HG03520 (cell line): ENCODE measurements around the gene ZNF524.

Experiments used
- ATAC-seq: cut with Tn5 transposase; IDR thresholded peaks from one replicate; pipeline ENCODE4 v1.9.1; 2021; ENCODE audit warnings: mild to moderate bottlenecking, moderate library complexity; ENCODE audit not compliant: unreplicated experiment

The ZNF524 gene

DNA sequence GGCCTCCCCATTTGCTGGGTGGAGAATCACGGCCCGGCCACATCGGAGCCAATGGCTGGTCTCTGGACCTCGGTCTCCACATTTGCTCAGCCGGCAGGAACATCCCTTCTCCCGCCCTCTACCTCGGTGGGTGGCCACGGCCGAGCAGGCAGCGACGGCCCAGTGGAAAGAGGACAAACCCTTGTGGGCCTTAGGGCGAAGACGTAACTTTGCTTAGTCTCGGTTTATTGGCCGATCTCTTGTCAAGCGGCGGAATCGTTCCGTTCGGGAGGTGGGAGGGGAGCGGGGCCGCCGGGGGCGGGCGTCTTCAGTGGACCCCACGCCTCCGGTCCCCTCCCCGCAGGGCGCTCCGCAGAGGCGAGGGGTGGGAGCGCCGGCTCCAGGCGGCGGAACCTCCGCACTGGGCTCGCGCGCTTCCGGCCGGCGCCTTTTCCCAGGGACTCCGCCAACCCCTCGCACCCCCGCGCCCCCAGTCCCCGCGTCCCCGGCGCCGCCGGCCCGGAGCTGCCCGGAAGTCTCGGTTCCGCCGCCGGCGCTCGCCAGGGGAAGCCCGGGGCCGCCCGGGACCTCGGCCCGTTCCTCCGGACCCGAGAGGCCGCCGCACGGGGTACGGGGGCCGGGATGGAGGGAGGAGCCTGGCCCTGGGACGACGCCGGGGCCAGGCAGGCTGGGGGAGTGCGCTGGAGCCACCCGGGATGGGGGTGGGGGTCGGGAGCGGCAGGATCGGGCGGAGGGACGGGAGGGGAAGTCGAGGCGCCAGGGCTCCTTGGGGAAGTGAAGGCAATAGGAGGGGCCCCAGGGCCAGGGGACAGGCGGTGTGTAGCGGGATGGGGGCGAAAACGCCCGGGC, 40.7 kb downstream of the ZNF524 start, which contains the start of gene ZNF580:
ZNF580 (plus strand) TSS at position 426 of the 849 bp plus-strand sequence. CDS start 1,507 bp downstream, outside the sequence.
- no peak for ATAC-seq

DNA sequence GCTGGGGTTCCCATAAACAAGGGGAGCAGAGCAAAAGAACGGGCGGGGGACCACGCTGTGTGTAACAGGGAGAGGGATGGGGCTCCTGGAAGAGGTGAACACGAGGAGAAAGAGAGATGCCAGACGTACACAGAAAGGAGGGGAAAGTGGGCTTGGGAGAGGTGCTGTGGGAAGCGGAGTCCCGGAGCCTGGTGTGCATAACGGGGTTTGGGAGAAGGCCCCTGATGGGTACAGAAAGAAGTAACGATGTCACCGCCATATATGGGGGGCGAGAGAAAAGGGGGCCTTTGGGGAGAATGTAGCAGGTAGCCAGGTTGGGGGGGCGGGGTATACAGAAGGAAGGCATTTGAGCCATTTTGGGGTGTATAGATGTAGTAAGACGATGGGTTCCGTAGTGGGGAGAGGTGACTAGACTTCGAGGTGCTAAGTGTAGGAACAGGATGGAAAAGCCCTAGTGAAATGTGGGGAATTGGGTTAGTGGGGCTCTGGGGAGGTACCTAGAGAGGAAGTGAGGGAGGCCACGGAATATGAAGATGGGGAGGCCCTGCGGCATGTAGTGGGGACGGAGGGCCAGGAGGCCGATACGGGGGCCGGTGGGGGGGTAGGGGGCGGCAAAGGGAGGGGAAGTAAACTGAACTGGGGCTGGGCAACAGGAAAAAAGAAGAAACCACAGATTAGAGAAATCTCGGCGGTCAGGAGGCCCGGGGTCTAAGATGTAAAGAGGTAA, 41.5 kb downstream of the ZNF524 start:
- no peak for ATAC-seq

DNA sequence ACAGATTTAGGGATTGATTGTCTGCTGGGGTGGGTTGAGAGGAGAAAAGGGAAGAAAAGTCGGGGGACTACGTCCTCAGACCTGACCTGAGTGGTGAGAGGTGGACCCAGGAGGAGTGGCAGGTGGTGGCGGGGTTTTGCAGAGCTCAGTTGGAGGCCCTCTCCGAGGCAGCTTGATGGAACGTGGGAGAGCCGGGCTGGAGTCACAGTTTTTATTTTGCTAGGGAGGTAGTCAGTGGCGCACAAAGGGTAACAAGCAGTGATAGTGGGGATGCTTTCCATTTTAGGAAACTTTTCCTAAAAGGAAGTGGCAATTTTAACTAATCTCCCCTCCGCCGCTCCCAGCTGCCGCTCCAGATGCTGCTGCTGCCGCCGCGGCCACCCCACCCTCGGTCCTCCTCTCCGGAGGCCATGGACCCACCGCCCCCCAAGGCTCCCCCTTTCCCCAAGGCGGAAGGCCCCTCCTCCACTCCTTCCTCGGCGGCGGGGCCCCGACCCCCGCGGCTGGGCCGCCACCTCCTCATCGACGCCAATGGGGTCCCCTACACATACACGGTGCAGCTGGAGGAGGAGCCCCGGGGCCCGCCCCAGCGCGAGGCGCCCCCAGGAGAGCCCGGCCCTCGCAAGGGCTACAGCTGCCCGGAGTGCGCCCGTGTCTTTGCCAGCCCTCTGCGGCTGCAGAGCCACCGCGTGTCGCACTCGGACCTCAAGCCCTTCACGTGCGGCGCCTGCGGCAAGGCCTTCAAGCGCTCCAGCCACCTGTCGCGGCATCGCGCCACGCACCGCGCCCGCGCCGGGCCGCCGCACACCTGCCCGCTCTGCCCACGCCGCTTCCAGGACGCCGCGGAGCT, 42.3 kb downstream of the ZNF524 start:
- ATAC-seq = no peak

DNA sequence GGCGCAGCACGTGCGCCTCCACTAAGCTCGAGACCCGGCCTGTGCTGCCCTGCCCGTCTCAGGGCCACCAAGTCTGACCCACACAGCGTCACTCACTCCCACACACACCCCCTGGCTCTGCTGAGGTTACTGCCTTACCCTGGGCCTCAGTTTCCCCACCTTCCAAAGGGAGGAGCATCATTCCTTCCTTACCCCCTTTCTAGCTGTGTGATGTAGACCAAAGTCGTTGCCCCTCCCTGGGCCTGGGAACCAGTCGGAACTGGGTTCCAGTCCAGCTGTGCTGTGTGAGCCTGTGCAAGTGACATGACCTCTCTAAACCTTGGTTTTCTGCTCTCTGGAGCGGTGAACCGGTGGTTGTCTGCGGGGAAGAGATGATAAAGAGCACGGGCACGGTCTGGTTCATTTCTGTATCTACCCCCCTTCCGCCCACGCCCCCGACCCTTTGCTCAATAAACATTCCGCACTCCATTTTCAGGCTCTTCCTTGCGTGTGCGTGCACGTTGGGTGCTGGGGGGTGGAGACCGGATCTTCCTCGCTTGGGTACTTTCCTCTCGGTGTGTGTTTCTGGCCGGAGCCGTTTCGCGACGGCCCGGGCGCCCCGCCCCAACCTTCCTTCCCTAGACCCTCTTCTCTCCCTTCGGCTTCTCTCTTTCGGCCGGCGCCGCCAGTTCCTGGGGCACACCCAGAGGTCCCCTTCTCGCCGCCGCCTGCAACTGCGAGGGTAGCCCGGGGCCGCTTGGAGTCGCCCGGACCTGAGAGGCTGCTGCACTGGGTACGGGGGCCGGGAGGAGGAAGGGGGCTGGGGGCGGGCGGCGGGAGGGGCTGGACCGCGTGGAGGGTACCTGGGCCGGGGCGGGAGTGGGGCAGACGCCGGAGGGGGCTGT, 43.2 kb downstream of the ZNF524 start, which contains the start of gene ZNF581:
ZNF581 (plus strand) TSS at position 647 of the 884 bp plus-strand sequence. CDS start 923 bp downstream, outside the sequence.
- no peak for ATAC-seq

DNA sequence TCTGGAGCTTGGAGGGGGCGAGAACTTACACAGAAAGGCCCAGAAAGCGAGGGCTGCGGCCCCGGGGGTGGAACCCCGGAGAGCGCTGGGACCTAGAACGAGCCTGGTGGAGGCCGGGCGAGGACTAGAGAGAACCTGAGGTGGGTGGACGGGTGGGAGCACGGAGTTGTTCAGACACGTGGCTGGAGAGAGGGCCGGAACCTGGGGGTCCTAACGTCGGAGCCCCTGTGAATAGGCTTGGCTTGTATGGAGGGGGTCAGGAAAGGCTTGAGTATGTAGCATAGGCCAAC, 43.7 kb downstream of the ZNF524 start:
- ATAC-seq = no peak

DNA sequence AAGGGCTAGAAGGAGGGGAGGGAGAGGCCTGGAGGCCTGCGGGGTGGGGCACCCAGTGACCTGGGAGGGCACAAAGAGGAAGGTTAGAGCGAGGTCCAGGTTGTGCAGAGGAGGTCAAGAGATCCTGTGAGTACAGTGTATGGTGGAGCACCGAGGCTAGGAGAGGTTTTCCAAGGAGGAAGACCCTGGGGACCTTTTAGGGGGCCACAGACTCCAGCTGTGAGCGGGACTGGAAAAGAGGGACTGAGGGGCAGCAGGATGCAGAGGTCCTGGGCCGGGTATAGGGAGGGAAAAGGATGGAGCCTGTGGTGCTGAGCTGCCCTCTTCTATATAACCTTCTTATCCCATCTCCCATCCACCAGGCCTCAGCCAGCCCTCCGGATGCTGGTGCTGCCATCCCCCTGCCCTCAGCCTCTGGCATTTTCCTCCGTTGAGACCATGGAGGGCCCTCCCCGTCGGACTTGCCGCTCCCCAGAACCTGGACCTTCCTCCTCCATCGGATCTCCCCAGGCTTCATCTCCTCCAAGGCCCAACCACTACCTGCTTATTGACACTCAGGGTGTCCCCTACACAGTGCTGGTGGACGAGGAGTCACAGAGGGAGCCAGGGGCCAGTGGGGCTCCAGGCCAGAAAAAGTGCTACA, 44.2 kb downstream of the ZNF524 start:
- ATAC-seq = no peak

DNA sequence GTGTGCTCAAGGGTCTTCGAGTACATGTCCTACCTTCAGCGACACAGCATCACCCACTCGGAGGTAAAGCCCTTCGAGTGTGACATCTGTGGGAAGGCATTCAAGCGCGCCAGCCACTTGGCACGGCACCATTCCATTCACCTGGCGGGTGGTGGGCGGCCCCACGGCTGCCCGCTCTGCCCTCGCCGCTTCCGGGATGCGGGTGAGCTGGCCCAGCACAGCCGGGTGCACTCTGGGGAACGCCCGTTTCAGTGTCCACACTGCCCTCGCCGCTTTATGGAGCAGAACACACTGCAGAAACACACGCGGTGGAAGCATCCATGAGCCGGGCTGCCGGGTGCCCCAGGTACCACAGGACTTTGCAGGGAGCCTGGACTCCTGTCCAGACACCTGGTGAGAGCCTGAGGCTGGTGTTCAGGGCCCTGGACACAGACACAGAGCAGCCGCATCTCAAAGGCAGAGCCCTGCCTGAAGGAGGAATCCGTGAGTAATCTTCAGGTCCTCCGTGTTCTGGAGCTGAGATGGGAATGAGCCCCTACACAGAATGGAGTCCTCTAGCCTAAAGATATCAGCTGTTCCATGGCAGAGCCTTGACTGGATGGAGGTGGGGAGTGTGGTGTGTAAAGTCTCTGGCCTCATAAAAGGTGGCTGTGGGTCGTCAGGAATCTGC, 44.9 kb downstream of the ZNF524 start:
- no peak for ATAC-seq

DNA sequence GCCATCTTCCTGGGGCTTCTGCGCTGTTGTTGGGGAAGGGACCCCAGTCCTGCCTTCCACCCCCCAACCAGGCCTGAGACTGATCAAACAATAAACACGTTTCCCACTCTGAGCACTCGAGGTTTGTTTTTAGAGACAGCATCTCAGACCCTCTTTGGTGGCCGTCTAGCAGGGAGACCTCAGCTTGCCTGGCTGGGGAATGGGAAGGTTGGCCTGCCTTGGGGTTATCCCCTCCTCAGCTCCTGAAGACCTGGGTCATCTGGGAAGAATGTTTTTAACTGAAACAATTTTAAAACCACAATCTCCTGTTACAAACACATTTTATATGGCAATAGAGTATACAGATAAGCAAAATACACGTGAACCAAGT, 45.4 kb downstream of the ZNF524 start:
- no peak for ATAC-seq

DNA sequence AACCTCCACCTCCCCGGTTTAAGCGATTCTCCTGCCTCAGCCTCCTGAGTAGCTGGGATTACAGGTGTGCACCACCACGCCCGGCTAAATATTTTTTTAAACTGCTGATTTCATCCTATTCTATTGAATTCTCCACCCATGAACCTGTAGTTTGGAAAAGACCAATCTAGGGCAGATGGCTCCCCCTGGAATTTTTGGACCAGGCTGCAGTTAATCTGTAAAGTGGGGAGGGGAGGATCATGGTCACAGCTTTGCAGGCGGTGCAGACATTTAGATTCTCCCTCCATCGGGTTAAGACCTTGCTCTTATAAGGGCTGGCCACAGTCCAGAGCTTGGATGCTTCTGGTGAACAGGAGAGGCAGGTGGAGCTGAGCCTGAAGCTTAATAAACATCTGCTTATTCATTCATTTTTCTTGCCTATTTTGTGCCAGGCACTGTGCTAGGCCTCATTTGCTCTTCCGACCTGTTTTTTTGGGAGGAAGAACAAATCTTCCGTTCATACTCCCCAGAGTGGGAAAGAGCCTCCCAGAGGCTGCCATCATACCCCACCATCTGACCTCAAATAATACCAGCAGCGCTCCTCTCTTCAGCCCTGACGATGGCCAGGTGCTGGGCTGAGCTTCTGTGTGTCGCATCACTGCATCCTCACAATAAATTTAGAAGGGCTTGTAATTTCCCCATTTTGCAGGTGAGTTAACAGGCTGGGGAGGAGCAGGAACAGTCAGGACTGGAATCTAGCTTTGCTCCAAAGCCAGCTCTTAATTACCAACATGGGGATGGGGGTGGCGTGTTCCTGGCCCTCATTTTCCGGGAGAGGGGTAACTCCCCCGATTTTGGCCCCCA, 47.0 kb downstream of the ZNF524 start:
- ATAC-seq = no peak

DNA sequence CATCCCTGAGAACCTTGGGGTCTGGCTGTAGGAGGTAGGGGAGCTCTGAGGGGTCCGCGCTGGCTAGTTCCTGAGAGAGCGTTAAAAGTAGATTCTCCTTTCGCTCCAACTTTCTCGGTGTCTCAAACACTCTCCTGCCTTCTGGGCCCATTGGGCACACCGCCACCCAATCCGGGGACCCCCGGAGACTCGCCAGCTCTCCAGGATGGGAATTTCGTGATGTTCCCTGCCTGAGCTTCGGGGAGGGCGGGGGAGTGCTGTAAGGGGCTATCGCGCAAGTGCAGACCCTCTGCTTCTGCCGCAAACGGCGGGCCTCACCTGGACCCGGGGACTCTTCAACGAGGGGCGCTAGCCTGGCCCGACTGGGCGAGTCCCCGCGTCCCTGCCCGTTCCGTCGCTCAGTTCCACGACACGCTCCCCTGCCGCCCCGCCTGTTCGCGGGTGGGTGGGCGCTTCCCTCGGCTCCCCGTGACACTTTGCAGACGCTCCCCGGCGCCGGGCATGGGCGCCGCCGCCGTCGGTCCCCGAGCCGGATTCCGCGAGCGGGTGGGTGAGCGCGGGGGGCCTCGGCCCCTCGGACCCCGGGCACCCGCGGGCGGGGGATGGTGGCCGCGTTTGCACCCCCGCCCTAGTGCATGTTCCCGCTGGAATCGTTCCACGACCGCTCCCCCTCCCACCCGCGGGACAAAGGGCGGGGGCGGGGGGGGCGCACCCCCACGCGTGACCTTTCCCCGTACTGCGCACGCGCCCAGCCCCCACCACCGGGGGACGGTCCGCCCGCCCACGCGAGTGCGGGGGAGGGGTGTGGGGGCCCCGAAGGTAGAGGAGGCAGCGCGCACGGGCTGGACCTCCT, 47.9 kb downstream of the ZNF524 start, which contains the start of gene CCDC106:
CCDC106 (plus strand) TSS at position 481 of the 853 bp plus-strand sequence. CDS start 835 bp downstream, outside the sequence.
- no peak for ATAC-seq

DNA sequence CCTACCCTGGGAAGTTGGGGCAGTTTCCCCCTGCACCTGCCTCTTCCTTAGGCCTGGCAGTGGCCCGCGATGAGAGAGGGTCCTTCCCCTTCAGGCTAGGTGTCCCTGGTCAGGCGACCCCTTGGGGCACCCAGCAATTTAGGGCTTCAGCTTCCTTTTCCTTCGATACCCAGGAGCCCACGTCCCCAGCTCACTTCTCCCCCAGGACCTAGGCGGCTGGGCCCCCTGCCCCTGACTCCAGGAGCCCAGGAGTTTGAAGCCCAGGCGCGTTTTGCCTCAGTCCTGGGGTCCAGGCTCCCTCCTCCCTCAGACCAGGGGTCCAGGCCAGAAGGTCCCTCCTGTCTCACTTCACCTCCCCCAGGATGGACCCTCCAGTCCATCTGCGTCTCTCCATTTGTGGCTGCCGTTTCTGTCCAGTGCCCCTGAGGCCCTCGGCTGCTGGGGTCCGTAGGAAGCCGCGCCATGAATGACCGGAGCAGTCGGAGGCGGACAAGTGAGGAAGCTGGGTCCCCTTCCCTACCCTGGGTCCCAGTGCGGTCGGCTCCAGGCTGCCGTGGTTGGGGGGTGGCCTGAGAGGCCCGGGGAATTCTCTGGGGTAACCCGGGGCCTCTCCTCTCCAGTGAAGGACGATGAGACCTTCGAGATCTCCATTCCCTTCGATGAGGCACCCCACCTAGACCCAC, 48.6 kb downstream of the ZNF524 start:
- ATAC-seq = no peak

DNA sequence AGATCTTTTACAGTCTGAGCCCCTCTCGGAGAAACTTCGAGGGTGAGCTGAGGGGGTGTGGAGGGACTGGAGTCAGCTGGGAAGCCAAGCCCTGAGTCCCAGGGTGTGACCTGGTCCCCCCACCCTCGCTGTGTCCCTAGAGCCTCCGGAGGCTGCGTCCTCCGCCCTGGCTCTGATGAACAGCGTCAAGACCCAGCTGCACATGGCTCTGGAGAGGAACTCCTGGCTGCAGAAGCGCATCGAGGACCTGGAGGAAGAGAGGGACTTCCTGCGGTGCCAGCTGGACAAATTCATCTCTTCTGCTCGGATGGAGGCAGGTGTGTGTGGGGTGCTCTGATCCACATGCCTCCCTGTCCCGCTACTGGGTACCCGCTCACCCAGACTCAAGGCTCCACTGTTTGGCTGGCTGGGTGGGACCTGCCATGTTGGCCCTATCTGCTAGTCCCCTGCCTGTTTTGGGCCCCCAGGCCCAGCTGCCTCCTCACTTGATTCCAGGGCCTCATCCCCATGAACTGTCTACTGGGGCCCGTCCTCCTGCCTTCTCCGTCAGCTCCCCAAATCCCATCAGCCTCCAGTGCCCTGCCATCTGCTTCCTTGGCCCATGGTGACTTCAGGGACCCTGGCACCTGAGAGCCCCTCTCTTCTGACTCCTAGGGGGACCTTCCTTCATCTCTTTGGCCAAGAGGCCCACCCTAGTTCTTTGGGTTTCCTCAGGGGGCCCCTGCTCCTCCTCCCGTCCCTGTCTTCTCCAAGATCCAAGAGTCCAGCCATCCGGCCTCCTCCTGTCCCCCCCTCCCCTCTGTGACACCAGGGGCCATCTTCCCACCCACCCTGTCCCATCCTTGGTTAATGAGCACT, 49.4 kb downstream of the ZNF524 start:
- ATAC-seq = no peak

DNA sequence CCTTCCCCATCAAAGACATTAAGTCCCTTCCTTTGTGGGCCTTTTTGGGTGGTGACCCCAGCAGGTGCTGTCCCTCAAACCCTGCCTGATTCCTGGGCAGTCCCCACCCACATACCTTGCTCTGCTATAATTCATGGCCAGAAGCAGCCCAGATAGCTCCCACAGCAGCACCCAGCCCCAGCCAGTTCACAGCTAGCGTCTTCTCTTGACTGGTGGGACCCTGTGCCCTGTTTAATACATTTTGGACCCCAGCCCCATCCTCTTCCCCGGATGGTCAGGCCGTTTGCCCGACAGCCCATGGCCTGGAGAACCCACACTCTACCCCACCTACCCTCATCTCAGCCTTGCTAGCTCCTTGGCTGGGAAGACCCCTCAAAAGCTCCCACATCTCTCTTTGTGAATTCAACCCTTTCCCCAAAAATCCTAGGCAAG, 50.1 kb downstream of the ZNF524 start:
- ATAC-seq = no peak

DNA sequence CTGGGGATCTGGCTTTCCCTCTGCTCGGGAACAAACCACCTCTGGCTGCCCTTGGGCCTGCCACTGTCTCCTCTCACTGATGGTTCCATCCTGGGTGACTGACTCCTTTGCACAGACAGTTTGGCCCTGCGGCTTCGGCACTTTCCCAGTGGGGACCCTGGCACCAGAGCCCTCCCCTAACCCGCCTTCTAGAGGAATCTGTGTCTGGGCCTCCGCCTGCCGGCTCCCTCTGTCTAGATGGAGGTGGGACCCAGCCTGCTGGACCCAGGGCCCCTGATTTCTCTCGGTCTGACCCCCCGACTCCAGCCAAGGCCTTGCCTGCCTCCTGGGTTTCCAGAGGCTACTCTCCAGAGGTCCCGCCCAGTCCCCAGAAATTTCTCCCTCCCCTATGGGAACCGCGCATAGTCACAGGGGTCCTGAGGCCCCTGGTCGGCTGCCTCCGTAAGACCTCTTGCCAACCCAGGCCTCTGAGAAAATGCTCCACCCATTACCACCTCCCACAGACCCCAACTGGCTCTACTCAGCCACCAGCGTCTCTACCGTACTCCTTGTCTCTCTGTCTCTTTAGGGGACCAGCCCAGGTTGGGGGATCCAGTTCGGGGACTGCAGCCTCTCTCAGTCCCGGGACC, 50.6 kb downstream of the ZNF524 start:
- no peak for ATAC-seq

DNA sequence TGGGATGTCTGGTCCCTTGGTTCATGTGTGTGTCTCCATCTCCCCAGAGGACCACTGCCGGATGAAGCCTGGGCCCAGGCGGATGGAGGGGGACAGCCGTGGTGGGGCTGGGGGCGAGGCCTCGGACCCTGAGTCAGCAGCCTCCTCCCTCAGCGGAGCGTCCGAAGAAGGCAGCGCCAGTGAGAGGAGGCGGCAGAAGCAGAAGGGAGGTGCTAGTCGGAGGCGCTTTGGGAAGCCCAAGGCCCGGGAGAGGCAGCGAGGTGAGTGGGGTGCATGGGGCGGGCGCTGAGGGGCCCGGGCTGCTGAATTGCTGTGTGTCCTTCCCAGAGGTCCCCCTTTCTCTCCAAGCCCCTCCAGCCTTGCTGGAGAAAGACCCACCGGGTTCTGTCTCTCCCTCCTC, 51.1 kb downstream of the ZNF524 start:
- no peak for ATAC-seq
